HepG2 (cell line): ENCODE results near the gene MUCL3. TPM values are rescaled to one million over a fixed set of nuclear protein-coding genes. Genes with fewer than 3 reads are reported as not detected.

Source experiments
- MXI1 ChIP-seq: IDR thresholded peaks from 3 replicates; pipeline ENCODE4 v1.6.1; 2012; ENCODE audit warnings: low read depth, low read length, inconsistent platforms, borderline replicate concordance
- POGK ChIP-seq: sonication (generic); formaldehyde crosslinking; conservative IDR thresholded peaks from 2 replicates; pipeline ENCODE4 v1.8.0; 2022; ENCODE audit warnings: mild to moderate bottlenecking, moderate library complexity, missing genetic modification reagents
- PPARG ChIP-seq: conservative IDR thresholded peaks from 2 replicates; pipeline ENCODE4 v1.6.1; 2016; ENCODE audit warnings: missing biosample characterization, missing genetic modification reagents
- RNF2 ChIP-seq: fragments of 450-650 bp; conservative IDR thresholded peaks from 2 replicates; pipeline ENCODE4 v1.6.1; 2016; ENCODE audit warnings: low read depth
- SP140L ChIP-seq: sonication (generic); formaldehyde crosslinking; IDR thresholded peaks from 2 replicates; pipeline ENCODE4 v1.4.0; 2020; ENCODE audit warnings: missing genetic modification reagents, borderline replicate concordance
- ZNF570 ChIP-seq: sonication (generic); formaldehyde crosslinking; IDR thresholded peaks from 2 replicates; pipeline ENCODE4 v1.4.0; 2020; ENCODE audit warnings: mild to moderate bottlenecking, missing genetic modification reagents, borderline replicate concordance
- polyA plus RNA-seq, 8 experiments: library from polyadenylated mRNA; depleted of rRNA in 3 of 8; stranded (reverse) in 7 of 8; unstranded in 1 of 8; fragments of >200 nt; fragmentation: Illumina TruSeq in 4 of 8; extraction: Trizol in 4 of 8; gene quantifications; 2 replicates each; pipeline versions ENCODE4 v1.2.1 to v1.2.3, GENCODE V29; 2011 to 2016; ENCODE audit warnings: low read depth in 4 of 8, missing spikeins in 1 of 8, mixed read lengths in 1 of 8; ENCODE audit not compliant: insufficient read depth in 1 of 8
- total RNA-seq, 5 experiments: library from RNA; depleted of rRNA; stranded (reverse); fragments of >200 nt; fragmentation: Illumina TruSeq; extraction: Trizol; gene quantifications; 2 replicates each; pipeline ENCODE4 v1.2.3, GENCODE V29; 2016; ENCODE audit warnings: low read depth in 1 of 5
- TF ChIP-seq, protein P1 (sequence below): sonication (generic); formaldehyde crosslinking; IDR thresholded peaks from 2 replicates; pipeline ENCODE4 v1.5.0; 2020; ENCODE audit warnings: mild to moderate bottlenecking, missing genetic modification reagents, borderline replicate concordance
- TF ChIP-seq, protein P2 (sequence below): sonication (generic); formaldehyde crosslinking; IDR thresholded peaks from 2 replicates; pipeline ENCODE4 v1.4.0; 2020; ENCODE audit warnings: missing genetic modification reagents
- TF ChIP-seq, protein P3 (sequence below): sonication (generic); formaldehyde crosslinking; IDR thresholded peaks from 2 replicates; pipeline ENCODE4 v1.8.0; 2022; ENCODE audit warnings: missing genetic modification reagents, mild to moderate bottlenecking, borderline replicate concordance
- TF ChIP-seq, protein P4 (sequence below): sonication (generic); formaldehyde crosslinking; IDR thresholded peaks from 2 replicates; pipeline ENCODE4 v1.5.0; 2020; ENCODE audit warnings: missing genetic modification reagents

MUCL3 gene
- total and polyA plus RNA-seq, 2 of the 13 experiments (the other 11 are each of a cell fraction or from before 2014, with no cell fraction given): not detected

GRCh38 chr6:30907758-30908591 lies 32.8 kb upstream of the MUCL3 start, which contains the start of gene GTF2H4 (continued):
- TF ChIP-seq, protein P1, sequence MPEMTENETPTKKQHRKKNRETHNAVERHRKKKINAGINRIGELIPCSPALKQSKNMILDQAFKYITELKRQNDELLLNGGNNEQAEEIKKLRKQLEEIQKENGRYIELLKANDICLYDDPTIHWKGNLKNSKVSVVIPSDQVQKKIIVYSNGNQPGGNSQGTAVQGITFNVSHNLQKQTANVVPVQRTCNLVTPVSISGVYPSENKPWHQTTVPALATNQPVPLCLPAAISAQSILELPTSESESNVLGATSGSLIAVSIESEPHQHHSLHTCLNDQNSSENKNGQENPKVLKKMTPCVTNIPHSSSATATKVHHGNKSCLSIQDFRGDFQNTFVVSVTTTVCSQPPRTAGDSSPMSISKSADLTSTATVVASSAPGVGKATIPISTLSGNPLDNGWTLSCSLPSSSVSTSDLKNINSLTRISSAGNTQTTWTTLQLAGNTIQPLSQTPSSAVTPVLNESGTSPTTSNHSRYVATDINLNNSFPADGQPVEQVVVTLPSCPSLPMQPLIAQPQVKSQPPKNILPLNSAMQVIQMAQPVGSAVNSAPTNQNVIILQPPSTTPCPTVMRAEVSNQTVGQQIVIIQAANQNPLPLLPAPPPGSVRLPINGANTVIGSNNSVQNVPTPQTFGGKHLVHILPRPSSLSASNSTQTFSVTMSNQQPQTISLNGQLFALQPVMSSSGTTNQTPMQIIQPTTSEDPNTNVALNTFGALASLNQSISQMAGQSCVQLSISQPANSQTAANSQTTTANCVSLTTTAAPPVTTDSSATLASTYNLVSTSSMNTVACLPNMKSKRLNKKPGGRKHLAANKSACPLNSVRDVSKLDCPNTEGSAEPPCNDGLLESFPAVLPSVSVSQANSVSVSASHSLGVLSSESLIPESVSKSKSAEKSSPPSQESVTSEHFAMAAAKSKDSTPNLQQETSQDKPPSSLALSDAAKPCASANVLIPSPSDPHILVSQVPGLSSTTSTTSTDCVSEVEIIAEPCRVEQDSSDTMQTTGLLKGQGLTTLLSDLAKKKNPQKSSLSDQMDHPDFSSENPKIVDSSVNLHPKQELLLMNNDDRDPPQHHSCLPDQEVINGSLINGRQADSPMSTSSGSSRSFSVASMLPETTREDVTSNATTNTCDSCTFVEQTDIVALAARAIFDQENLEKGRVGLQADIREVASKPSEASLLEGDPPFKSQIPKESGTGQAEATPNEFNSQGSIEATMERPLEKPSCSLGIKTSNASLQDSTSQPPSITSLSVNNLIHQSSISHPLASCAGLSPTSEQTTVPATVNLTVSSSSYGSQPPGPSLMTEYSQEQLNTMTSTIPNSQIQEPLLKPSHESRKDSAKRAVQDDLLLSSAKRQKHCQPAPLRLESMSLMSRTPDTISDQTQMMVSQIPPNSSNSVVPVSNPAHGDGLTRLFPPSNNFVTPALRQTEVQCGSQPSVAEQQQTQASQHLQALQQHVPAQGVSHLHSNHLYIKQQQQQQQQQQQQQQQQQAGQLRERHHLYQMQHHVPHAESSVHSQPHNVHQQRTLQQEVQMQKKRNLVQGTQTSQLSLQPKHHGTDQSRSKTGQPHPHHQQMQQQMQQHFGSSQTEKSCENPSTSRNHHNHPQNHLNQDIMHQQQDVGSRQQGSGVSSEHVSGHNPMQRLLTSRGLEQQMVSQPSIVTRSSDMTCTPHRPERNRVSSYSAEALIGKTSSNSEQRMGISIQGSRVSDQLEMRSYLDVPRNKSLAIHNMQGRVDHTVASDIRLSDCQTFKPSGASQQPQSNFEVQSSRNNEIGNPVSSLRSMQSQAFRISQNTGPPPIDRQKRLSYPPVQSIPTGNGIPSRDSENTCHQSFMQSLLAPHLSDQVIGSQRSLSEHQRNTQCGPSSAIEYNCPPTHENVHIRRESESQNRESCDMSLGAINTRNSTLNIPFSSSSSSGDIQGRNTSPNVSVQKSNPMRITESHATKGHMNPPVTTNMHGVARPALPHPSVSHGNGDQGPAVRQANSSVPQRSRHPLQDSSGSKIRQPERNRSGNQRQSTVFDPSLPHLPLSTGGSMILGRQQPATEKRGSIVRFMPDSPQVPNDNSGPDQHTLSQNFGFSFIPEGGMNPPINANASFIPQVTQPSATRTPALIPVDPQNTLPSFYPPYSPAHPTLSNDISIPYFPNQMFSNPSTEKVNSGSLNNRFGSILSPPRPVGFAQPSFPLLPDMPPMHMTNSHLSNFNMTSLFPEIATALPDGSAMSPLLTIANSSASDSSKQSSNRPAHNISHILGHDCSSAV (CRISPR knock-in tag): no peak; the same call in 1 of the 2 replicates
- TF ChIP-seq PPARG (no peak), SP140L (no peak), POGK (peak; percentile 79; the same call in 1 of the 2 replicates), MXI1 (peak; percentile 84; the same call in 1 of the 3 replicates), ZNF570 (no peak), RNF2 (no peak)
- TF ChIP-seq, protein P2, sequence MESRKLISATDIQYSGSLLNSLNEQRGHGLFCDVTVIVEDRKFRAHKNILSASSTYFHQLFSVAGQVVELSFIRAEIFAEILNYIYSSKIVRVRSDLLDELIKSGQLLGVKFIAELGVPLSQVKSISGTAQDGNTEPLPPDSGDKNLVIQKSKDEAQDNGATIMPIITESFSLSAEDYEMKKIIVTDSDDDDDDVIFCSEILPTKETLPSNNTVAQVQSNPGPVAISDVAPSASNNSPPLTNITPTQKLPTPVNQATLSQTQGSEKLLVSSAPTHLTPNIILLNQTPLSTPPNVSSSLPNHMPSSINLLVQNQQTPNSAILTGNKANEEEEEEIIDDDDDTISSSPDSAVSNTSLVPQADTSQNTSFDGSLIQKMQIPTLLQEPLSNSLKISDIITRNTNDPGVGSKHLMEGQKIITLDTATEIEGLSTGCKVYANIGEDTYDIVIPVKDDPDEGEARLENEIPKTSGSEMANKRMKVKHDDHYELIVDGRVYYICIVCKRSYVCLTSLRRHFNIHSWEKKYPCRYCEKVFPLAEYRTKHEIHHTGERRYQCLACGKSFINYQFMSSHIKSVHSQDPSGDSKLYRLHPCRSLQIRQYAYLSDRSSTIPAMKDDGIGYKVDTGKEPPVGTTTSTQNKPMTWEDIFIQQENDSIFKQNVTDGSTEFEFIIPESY (CRISPR knock-in tag): peak; percentile 28; the same call in 1 of the 2 replicates
- TF ChIP-seq, protein P3, sequence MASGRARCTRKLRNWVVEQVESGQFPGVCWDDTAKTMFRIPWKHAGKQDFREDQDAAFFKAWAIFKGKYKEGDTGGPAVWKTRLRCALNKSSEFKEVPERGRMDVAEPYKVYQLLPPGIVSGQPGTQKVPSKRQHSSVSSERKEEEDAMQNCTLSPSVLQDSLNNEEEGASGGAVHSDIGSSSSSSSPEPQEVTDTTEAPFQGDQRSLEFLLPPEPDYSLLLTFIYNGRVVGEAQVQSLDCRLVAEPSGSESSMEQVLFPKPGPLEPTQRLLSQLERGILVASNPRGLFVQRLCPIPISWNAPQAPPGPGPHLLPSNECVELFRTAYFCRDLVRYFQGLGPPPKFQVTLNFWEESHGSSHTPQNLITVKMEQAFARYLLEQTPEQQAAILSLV (CRISPR knock-in tag): peak; percentile 66; the same call in 1 of the 2 replicates
- TF ChIP-seq, protein P4, sequence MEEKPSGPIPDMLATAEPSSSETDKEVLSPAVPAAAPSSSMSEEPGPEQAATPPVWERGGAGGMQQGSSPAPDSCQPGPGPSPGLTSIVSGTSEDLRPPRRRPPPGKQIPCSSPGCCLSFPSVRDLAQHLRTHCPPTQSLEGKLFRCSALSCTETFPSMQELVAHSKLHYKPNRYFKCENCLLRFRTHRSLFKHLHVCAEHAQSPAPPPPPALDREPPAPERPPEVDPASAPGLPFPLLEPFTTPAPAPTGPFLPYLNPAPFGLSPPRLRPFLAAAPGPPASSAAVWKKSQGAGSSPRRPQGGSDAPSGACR (CRISPR knock-in tag): peak; percentile 75
